GM19023 (cell line): ENCODE results near the gene SPDYE1.
"Not testable (repeated sequence)": the region's sequence is repeated elsewhere in the genome, so short reads cannot be mapped to it uniquely, and the experiment has no call there.

ENCODE experiments used
- ATAC-seq: cut with Tn5 transposase; IDR thresholded peaks from one replicate; pipeline ENCODE4 v1.9.1; 2021; ENCODE audit warnings: mild to moderate bottlenecking, moderate library complexity; ENCODE audit not compliant: unreplicated experiment

SPDYE1 gene

GRCh38 chr7:43997532-43997931 is at the start of gene SPDYE1:
Gene SPDYE1 (plus strand): TSS chr7:43997897. CDS start chr7:43999950, 2,053 bp downstream.
- not testable (repeated sequence) for ATAC-seq

- ATAC-seq = no peak
Measured at GRCh38 chr7:43952028-43952427, 45.7 kb upstream of the SPDYE1 start.

GRCh38 chr7:43953071-43953470 is 44.6 kb upstream of the SPDYE1 start:
- no peak for ATAC-seq

- peak; percentile 76 for ATAC-seq
Measured at GRCh38 chr7:43954524-43955228, 43.0 kb upstream of the SPDYE1 start.

GRCh38 chr7:43956027-43956426 is 41.7 kb upstream of the SPDYE1 start:
- no peak for ATAC-seq

GRCh38 chr7:43960933-43961332 is 36.8 kb upstream of the SPDYE1 start:
- no peak for ATAC-seq

- ATAC-seq = not testable (repeated sequence)
Measured at GRCh38 chr7:43966392-43966791, 31.3 kb upstream of the SPDYE1 start.

- ATAC-seq = not testable (repeated sequence)
Measured at GRCh38 chr7:43968172-43969040, 29.3 kb upstream of the SPDYE1 start.

GRCh38 chr7:43969586-43969985 is 28.1 kb upstream of the SPDYE1 start:
- not testable (repeated sequence) for ATAC-seq

GRCh38 chr7:43970698-43971097 is 27.0 kb upstream of the SPDYE1 start:
- not testable (repeated sequence) for ATAC-seq

GRCh38 chr7:43974033-43974573 is 23.6 kb upstream of the SPDYE1 start:
- ATAC-seq = not testable (repeated sequence)

GRCh38 chr7:43974725-43975482 is 22.8 kb upstream of the SPDYE1 start:
- not testable (repeated sequence) for ATAC-seq

- no peak for ATAC-seq
Measured at GRCh38 chr7:43977525-43977924, 20.2 kb upstream of the SPDYE1 start.

GRCh38 chr7:43978102-43978501 is 19.6 kb upstream of the SPDYE1 start:
- not testable (repeated sequence) for ATAC-seq

GRCh38 chr7:43982848-43983247 is 14.8 kb upstream of the SPDYE1 start:
- not testable (repeated sequence) for ATAC-seq

GRCh38 chr7:43983736-43984135 is 14.0 kb upstream of the SPDYE1 start:
- ATAC-seq = not testable (repeated sequence)

- ATAC-seq = peak; percentile 79
Measured at GRCh38 chr7:43985904-43986864, 11.5 kb upstream of the SPDYE1 start.

- ATAC-seq = not testable (repeated sequence)
Measured at GRCh38 chr7:43987476-43987875, 10.2 kb upstream of the SPDYE1 start.

GRCh38 chr7:43990011-43990585 is 7.6 kb upstream of the SPDYE1 start:
- ATAC-seq = not testable (repeated sequence)
